Upper lobe of left lung (tissue), 4 donors: ENCODE results near the gene SLAMF9.

Source experiments
- CTCF ChIP-seq, 6 experiments: fragments of 450-650 bp in 4 of 6; fragments of 200-600 bp in 2 of 6; sonication (generic) in 2 of 6; IDR thresholded peaks; one replicate each; pipeline ENCODE4 v1.5.1; 2016 to 2019; ENCODE audit warnings: antibody characterized with exemption in 6 of 6
- POLR2A ChIP-seq, 4 donors: fragments of 450-650 bp; IDR thresholded peaks; one replicate each; pipeline ENCODE4 v1.5.1; 2016 to 2017; ENCODE audit warnings: antibody characterized with exemption in 4 of 4, mild to moderate bottlenecking in 2 of 4
- POLR2AphosphoS5 ChIP-seq, 2 donors: sonication (generic); formaldehyde crosslinking; IDR thresholded peaks; one replicate each; pipeline ENCODE4 v1.5.1; 2017; ENCODE audit warnings: antibody characterized with exemption in 2 of 2

- TF ChIP-seq POLR2A (IDR thresholded peaks at IDR 0.05), result no peak
- no peak for TF ChIP-seq CTCF (IDR thresholded peaks at IDR 0.05)
- no peak for TF ChIP-seq POLR2AphosphoS5 (IDR thresholded peaks at IDR 0.05)
Measured at GRCh38 chr1:159973350-159973940, 19.4 kb upstream of the SLAMF9 start.
